GM18868 (cell line): ENCODE data around the gene SLC16A11.
A peak's percentile ranks its signal among the peaks of the same experiment; 100 is the strongest.
"Not testable (repeated sequence)": the region's sequence is repeated elsewhere in the genome, so short reads cannot be mapped to it uniquely, and the experiment has no call there.

Source experiments
- ATAC-seq: cut with Tn5 transposase; IDR thresholded peaks from one replicate; pipeline ENCODE4 v1.9.1; 2021; ENCODE audit warnings: mild to moderate bottlenecking, moderate library complexity; ENCODE audit not compliant: unreplicated experiment

The SLC16A11 gene

DNA sequence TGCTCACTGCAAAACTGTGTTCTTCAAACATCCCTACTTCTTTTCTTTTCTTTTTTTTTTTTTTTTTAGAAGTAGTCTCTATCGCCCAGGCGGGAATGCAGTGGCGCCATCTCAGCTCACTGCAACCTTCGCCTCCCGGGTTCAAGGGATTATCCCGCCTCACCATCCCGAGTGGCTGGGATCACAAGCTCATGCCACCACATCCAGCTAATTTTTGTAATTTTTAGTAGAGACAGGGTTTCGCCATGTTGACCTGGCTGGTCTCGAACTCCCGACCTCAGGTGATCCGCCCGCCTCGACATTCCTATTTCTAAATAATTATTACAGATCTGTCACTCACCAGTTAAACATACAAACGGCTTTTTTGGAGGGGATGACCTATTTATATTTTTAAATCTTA lies 32.5 kb downstream of the SLC16A11 start:
- no peak for ATAC-seq

DNA sequence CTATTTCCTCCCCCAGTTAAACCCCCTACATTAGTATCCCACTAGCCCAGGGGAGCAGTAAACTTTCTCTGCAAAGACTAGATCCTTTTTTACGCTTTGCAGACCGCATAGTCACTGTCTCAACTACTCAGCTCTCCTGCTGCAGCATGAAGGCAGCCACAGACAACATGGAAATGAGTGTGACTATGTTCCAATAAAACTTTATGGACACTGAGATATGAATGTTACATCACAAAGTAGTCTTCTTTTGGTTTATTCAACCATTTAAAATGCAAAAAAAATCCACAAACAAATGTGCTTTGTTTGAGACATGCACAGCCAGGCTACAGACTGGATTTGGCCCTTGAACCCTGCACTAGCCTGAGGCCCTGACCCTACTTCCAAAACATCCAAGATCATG lies 33.4 kb downstream of the SLC16A11 start:
- no peak for ATAC-seq

DNA sequence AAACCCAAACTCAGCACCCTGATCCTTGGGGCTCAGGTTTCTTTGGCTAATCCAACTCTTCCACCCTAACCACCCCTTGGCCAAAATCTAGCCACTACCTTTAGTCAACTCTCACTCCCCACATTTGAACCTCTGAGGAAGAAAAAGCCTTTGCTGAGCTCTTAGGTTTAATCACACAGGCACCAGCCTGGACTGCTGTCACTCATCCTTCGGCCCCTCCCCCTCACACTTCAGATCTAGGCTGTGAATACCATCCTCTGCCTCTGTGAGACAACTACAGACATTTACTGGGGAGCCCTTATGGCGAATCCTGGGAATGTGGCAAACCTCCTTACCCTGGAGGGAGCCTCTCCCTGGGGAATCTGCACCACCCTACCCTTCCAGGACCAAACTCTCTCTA lies 36.7 kb downstream of the SLC16A11 start:
- no peak for ATAC-seq

DNA sequence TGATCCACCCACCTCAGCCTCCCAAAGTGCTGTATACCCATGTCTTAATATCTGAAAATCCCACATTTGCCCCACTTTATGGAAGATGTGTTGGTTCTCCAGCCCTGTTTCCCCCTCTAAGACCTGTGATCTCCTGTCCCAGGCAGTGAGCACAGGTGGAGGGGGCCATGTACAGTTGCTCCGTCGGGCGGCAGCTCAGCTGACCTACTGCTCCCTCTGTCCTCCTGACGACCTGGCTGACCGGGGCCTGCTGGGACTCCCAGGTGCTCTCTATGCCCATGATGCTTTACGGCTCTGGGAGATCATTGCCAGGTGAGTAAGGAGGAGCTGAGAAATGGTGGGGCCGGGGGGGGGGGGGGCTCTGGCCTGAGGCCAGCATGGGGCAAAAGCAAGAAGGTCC lies 38.2 kb downstream of the SLC16A11 start:
- ATAC-seq, result no peak

DNA sequence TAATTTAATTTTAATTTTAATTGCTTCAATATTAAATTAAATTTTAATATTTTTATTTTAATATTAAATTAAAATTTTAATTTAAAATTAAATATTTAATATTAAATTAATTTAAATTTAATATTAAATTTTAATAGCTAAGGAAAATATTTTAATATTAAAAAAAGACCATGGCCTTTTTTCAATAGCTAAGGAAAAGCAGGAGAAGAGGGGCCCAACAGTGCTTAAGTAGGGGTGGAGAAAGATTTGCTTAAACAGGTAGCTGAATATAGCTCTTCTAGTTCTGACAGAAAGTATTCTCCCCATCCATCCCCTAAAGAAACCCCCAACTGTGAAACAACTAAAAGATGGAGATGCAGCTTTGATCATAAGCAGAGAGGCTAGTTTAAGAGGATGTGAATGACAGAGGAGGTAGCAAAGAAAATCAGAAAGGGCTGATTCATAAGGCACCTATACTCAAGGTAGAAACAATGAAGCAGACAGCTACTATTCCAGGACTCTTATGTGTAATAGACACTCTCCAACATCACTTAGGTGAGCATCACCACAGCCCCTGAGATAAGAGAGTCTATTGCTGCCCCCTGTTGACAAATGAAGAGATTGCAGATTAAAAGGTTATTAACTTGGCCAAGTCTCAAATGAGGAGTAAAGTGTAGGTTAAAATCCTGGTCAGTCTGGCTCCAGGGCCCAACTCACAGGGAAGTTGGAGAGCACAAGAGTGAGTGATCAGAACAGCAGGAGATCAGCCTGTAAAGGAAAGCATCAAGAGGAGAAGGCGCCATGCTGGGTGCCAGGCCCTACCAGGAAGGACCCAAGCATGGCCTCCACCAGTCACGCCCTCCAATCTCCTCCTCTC lies 39.3 kb downstream of the SLC16A11 start:
- ATAC-seq, result peak; percentile 58

DNA sequence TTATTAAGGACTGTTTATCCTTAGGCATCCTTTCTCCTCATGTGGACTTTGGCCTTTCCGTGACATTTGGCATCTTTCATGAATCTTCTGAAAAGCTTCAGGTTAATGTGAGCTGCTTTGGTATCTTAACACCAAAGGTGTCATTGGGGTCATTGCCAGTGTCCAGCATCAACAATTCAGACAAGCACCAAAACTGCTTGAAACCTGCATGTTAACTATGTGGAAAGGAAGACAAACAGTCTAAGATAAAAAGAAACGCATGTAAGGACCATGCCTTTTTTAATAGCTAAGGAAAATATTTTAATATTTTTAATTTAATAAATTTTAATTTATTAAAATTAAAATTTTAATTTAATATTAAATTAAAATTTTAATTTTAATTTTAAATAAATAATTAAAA lies 40.1 kb downstream of the SLC16A11 start:
- ATAC-seq, result no peak

DNA sequence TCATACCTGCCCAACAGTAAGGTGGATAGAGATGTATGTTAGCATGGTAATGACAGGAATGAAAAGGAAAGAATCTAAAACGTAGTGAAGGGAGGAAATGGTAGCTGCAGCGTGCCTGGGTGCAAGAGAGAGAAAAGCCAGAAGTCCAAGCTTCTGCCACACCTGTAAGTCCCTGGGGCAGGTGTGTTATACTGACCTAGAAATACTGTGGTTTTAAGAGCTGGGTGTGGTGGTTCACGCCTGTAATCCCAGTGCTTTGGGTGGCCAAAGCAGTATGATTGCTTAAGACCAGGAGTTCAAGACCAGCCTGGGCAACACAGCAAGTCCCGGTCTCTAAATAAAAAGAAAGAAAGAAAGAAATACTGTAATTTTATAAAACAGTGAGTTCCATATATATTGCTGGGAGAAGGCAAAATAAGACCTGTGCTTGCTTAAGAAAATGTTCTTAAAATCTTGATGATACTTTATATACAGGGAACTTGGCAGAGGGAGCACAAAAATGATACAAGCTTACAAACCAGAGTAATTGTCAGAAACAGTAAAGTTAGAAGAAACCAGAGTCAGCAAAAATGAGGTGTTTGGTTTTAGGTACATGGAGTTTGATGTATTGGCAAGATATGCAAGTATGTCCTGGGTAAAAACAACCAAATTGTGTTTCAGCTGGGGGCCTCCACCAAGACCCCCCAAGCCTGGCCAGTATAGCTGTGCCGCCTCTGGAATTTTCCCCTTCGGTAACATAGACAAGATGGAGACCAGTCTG lies 41.4 kb downstream of the SLC16A11 start:
- no peak for ATAC-seq

DNA sequence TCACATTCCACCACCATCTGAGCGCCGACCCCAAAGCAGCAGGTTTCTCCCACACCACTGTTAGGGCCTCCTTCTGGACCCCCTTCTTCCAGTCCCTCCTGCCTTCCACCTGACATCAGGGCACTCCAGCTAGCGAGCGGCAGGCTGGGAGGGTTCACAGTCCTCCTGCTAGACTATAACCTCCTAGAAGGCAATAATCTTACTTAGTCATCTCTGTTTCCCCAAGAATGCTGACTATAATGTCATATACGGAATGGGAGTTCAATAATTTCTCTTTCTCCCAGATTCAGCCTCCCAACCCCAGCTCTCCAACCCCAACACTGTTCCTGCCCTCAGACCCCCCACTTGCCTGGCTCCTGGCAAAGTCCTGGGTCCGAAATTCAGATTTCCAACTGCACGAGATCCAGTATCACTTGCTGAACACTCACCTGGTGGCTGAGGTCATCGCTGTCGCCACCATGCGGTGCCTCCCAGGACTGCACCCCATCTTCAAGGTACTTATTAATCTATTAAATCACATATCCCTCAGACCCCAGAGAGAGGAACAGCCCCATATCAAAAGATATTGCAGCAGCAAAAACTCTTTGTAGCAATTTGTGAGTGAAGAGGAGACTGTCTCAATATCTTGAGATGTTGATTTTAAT lies 42.5 kb downstream of the SLC16A11 start:
- no peak for ATAC-seq

DNA sequence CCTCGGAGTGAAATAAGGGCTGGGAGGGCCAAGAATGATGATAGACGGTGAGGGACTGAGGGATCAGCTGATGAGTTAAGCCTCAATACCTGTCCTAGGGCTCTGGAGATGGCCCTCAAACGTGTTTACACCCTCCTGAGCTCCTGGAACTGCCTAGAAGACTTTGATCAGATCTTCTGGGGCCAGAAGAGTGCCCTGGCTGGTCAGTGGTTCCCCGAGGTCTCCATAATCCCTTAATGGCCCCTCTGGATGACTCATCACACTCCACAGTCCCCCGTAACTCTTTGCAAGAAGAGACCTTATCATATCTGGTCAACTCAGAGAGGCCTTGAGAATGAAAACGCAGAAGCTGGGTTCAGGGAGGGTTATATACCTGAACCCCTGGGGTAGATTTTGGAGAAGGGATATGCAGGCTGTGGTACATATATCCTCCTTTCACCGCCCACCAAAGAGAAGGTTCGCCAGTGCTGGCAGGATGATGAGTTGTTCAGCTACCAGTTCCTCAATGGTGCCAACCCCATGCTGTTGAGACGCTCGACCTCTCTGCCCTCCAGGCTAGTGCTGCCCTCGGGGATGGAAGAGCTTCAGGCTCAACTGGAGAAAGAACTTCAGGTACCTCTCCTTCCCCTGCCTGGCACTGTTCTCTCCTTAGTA lies 44.9 kb downstream of the SLC16A11 start:
- ATAC-seq, result no peak

DNA sequence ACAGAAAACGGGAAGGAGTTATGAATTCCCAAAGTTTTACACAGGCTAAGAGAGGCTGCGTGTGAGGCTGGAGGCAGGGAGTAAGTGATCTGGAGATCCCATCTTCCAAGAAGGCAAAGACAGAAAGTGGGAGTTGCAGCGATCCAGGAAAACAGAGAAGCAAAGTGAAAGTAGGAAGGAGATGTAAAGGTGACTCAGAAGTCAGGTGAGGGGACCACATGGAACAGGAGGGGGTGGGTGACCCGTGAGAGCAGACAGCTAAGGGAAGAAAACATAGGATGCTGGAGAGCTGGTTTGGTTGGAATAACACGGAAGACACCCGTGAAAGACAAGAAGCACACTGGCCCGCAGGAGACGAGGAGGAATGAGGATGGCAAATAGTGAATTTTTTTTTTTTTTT lies 46.7 kb downstream of the SLC16A11 start:
- ATAC-seq, result no peak

DNA sequence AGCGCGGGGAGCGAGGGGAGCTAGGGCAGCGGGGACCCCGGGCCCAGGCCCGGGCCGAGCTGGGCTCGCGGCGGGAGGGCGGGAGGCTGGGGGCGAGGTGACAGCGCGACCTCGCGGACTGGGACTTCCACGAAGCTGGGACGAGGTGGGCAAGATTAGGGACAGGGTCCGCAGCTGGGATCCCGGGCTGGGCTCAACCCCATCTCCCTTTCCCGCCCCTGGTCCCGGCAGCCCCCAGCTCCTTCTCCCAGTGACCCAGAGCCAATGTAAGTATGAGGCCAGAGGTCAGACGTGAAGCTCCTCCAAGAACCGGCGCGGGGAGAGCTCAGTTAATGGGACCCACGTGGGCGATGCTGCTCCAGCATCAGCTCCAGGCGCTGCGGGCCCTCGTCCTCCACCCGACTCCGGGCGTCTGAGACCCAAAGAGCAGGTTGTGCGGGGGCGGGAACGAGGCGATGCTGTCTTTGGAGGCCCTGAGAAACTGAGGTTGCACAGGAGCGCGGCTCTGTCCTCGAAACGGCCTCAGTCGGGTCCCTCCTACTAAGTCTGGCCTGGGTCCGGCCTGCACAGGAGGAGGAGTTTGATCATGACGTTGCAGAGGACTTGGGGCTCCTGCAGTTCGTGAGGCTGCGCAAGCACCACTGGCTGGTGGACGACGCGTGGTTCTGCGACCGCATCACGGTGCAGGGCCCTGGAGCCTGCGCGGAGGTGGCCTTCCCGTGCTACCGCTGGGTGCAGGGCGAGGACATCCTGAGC lies 47.5 kb downstream of the SLC16A11 start:
- ATAC-seq, result no peak

DNA sequence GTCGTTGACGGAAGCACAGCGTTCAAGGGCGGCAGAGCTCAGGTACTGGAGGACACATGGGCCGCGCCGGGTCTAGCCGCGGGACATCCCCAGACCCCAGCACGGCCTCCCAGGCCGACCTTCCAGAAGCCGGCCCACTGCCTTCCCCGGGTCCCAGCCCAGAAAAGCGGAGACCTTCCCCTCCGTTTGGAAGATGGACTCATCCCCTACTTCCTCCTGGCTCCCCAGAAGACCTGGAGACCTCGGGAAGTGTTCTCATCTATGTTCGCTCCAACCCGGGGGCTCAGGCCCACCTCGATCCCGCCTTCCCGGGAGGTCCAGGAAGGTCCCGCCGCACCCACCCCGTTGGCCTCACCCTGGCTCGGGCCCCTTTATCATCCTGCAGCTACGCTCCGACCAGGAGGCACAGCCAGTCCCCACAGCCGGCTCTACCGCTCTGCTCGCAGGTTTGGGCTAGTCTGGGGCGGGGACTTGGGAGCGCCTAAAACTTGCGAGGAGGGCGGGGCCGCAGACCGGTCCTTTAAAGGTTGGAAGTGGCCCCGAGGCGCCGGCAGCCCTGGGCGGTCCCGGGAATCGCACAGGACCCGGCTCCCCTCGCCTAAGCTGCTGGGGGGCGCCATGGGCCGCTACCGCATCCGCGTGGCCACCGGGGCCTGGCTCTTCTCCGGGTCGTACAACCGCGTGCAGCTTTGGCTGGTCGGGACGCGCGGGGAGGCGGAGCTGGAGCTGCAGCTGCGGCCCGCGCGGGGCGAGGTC lies 48.2 kb downstream of the SLC16A11 start, which contains the start of gene ALOX12:
TSS of gene ALOX12 (plus strand) at position 550 of the 756 bp plus-strand sequence. CDS start at position 619, 69 bp downstream.
- no peak for ATAC-seq

DNA sequence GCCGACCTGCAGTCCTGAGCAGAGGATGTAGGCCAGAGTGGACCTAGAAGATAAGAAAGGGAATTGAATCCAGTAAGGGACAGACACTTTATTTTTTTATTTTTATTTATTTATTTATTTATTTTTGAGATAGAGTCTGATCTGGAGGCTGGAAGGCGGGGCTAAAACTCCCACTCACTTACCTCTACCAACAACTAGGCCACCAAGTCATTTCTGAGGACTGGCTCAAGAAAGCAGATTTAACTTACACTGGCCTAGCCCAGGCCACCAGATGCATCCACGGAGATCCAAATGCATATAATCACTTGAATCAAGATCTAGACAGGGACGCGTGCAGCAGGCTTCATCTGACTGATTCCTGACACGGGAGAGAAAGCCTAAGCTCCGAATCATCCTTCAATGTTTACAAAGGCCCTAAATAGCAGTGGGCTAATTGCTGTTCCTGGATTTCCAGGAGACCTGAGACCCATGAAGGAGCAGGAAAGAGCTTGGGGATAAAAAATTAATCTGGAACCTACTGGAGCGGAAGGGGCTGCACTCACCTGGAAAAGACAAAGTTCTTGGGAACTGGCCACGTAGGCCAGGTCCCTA lies 49.1 kb downstream of the SLC16A11 start:
- ATAC-seq, result no peak

DNA sequence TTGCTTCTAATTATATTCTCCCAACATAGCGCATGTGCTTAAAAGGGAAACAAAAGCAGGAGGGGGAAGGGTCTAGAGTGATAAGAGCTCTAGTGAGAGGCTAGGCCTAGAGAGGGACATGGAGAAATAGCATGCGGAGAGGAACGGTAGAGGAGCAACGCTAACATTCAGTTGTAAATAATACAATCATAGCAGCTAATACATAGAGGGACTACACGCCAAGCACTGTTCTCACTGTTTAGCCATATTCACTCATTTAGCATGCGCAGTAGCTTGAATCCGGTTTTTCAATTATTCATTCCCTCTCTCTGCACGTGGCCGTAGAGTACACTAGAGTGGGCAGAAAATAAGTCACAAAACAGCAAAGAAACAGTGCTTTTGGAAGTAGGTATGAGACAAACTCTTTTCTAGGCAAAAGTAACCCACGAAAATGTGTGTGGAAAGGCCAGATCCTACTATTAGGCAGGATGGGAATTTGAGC lies 49.7 kb downstream of the SLC16A11 start:
- no peak for ATAC-seq

DNA sequence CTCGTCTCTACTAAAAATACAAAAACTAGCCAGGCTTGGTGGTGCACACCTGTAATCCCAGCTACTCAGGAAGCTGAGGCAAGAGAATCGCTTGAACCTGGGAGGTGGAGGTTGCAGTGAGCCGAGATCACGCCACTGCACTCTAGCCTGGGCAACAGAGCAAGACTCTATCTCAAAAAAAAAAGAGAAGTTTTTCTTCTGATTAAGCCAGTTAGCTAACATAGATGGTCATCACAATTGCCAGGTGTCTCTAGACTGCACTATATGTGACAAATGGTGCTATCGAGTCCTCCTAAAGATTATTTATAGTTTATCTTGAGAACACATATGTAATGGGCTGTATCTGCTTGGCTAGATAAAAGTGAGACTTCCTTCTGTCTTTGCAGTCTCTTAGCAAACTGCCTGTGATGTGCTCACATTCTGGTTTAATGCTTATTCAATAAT lies 50.3 kb downstream of the SLC16A11 start:
- not testable (repeated sequence) for ATAC-seq
